22Rv1 (cell line): Measurements from ENCODE around the gene C16orf86.

ENCODE experiments used
- CTCF ChIP-seq: fragments of 450-650 bp; IDR thresholded peaks from 2 replicates; pipeline ENCODE4 v1.5.1; 2017; ENCODE audit warnings: mild to moderate bottlenecking
- ZFX ChIP-seq: fragments of 450-650 bp; IDR thresholded peaks from 2 replicates; pipeline ENCODE4 v1.6.1; 2017; ENCODE audit warnings: antibody characterized with exemption, borderline replicate concordance

GRCh38 chr16:67648088-67648763, 18.4 kb upstream of the C16orf86 start:
- TF ChIP-seq CTCF: no peak
- TF ChIP-seq ZFX: no peak
